Nephron progenitor cell (in vitro differentiated cells): ENCODE data around the gene CSNK1A1.
"Not testable (repeated sequence)": the region's sequence is repeated elsewhere in the genome, so short reads cannot be mapped to it uniquely, and the experiment has no call there.

Experiments used
- DNase-seq: peaks from one replicate; pipeline ENCODE4 v3.0.0; 2021
- H3K27ac Mint-ChIP-seq: 2 replicates; pipeline ENCODE4 v1.8.0; 2021; ENCODE audit warnings: mild to moderate bottlenecking, moderate library complexity, mixed read lengths
- H3K27me3 Mint-ChIP-seq: 2 replicates; pipeline ENCODE4 v1.8.0; 2021; ENCODE audit warnings: mild to moderate bottlenecking, low read depth, mixed read lengths; ENCODE audit not compliant: poor library complexity
- H3K36me3 Mint-ChIP-seq: 2 replicates; pipeline ENCODE4 v1.8.0; 2021; ENCODE audit warnings: low read depth, mixed read lengths
- H3K4me1 Mint-ChIP-seq: 2 replicates; pipeline ENCODE4 v1.8.0; 2021; ENCODE audit warnings: mixed read lengths
- H3K4me3 Mint-ChIP-seq: 2 replicates; pipeline ENCODE4 v1.8.0; 2021; ENCODE audit warnings: mild to moderate bottlenecking, moderate library complexity, mixed read lengths
- H3K9me3 Mint-ChIP-seq: 2 replicates; pipeline ENCODE4 v1.8.0; 2021; ENCODE audit warnings: mild to moderate bottlenecking, moderate library complexity, mixed read lengths
- CTCF ChIP-seq: fragments of 200-600 bp; sonication (generic); IDR thresholded peaks from 2 replicates; pipeline ENCODE4 v1.5.0; 2021; ENCODE audit warnings: antibody characterized with exemption

Gene CSNK1A1

GRCh38 chr5:149551227-149552037 is at the start of gene CSNK1A1:
TSS of gene CSNK1A1 (minus strand) at chr5:149551439. CDS start at chr5:149550964, 475 bp downstream.
- TF ChIP-seq CTCF: peak; percentile 78
- peak within 1 kb of the TSS; percentile 99 for H3K4me3 Mint-ChIP-seq
- H3K27ac Mint-ChIP-seq: peak within 1 kb of the TSS; percentile 100
- H3K9me3 Mint-ChIP-seq: no peaks in the 10 kb centered on the region
- DNase-seq: peak; percentile 99
- no peaks in the 10 kb centered on the region for H3K27me3 Mint-ChIP-seq
- H3K4me1 Mint-ChIP-seq: peaks cover 30% of the 10 kb centered on the region
- H3K36me3 Mint-ChIP-seq: peaks cover 31% of the 10 kb centered on the region

DNA sequence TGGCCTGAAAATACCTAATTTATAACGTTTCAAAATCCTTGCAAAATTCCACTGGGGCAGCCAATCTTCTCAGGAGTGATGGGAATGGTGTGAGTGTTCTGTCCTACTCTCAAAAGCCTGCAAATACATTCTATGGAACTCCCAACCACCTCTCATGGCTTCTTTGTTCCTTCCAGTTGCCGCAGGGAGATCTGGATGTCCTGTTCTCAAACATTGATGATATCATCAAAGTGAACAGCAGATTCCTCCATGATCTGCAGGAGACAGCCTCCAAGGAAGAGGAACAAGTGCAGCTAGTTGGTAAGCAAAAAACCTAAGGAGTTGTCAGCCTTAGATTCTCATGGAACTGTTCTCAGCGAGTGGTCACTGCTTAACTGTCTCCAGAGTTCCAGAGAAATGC is 49.7 kb upstream of the CSNK1A1 start:
- DNase-seq: no peak
- no peak overlapping the region for H3K27ac Mint-ChIP-seq
- H3K4me1 Mint-ChIP-seq: no peaks in the 10 kb centered on the region
- no peak for TF ChIP-seq CTCF
- H3K27me3 Mint-ChIP-seq: peaks cover 21% of the 10 kb centered on the region
- no peak overlapping the region for H3K4me3 Mint-ChIP-seq
- H3K9me3 Mint-ChIP-seq: no peaks in the 10 kb centered on the region
- no peaks in the 10 kb centered on the region for H3K36me3 Mint-ChIP-seq

DNA sequence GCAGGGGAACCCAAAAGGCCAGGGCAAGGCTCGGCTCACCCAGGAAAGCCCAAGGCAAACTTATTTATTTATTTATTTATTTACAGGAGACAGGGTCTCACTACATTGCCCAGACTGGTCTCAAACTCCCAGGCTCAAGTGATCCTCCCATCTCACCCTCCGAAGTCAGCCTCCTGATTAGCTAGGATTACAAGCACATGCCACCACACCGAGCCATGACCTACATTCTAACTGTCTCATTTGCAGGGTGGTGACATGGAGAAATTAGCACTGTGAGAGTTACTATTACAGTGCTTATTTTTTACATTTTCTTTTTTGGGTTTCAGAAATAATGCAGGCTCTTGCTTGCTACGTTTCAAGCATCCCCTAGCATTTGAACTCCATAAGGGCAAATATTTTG is 48.1 kb upstream of the CSNK1A1 start:
- TF ChIP-seq CTCF: no peak
- no peaks in the 10 kb centered on the region for H3K36me3 Mint-ChIP-seq
- H3K27ac Mint-ChIP-seq: no peak overlapping the region
- H3K9me3 Mint-ChIP-seq: no peaks in the 10 kb centered on the region
- DNase-seq: no peak
- H3K4me1 Mint-ChIP-seq: no peaks in the 10 kb centered on the region
- no peak overlapping the region for H3K4me3 Mint-ChIP-seq
- peaks cover 22% of the 10 kb centered on the region for H3K27me3 Mint-ChIP-seq

GRCh38 chr5:149598966-149599365 is 47.7 kb upstream of the CSNK1A1 start:
- Mint-ChIP-seq H3K27me3 (peaks cover 20% of the 10 kb centered on the region), H3K9me3 (no peaks in the 10 kb centered on the region), H3K36me3 (no peaks in the 10 kb centered on the region), H3K4me3 (no peak overlapping the region), H3K4me1 (no peaks in the 10 kb centered on the region), H3K27ac (no peak overlapping the region)
- no peak for DNase-seq
- TF ChIP-seq CTCF: no peak

GRCh38 chr5:149598234-149598633 is 47.0 kb upstream of the CSNK1A1 start:
- peak overlapping the region; percentile 49 for H3K27ac Mint-ChIP-seq
- not testable (repeated sequence) for H3K9me3 Mint-ChIP-seq, H3K4me3 Mint-ChIP-seq, H3K4me1 Mint-ChIP-seq, H3K36me3 Mint-ChIP-seq, DNase-seq
- H3K27me3 Mint-ChIP-seq: peaks cover 22% of the 10 kb centered on the region

DNA sequence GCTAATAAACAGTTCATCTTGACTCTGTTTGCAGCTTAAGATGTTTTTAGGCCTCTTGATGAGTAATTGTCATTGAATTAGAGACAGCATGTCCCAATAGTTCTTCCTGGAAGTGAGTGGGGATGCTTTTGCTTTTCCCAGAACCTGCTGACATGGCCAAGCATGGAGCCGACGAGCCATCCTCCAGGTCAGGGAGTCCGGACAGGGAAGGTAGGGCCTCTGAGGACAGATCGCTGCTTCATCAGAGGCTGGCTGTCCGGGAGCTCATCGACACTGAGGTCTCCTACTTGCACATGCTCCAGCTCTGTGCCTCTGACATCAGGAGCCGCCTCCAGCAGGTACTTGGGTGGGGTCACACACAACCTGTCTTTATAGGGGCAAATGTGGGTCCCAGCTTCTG is 46.4 kb upstream of the CSNK1A1 start:
- Mint-ChIP-seq H3K27me3 (peaks cover 25% of the 10 kb centered on the region), H3K9me3 (no peaks in the 10 kb centered on the region), H3K27ac (no peak overlapping the region), H3K4me3 (no peak overlapping the region), H3K36me3 (no peaks in the 10 kb centered on the region), H3K4me1 (no peaks in the 10 kb centered on the region)
- TF ChIP-seq CTCF: no peak
- DNase-seq: no peak
